H1 (cell line): ENCODE data around the gene UBXN4. TPM values are rescaled to one million over a fixed set of nuclear protein-coding genes. Genes with fewer than 3 reads are reported as not detected.

Experiments used
- CTCF ChIA-PET: fragments of 300-600 bp; sonication (Branson Sonifier 250); formaldehyde crosslinking; loops from one replicate; lab custom pipeline; 2021; ENCODE audit not compliant: partially characterized antibody; lab: Charles Lee
- POLR2A ChIA-PET: fragments of 300-600 bp; sonication (Branson Sonifier 250); formaldehyde crosslinking; loops from one replicate; lab custom pipeline; 2021; ENCODE audit warnings: inconsistent platforms; ENCODE audit not compliant: partially characterized antibody; lab: Charles Lee
- DNase-seq, 2 experiments: peaks; one replicate each; pipeline versions ENCODE4 v3.0.0 to v3.0.0-alpha.2; 2010 to 2022; ENCODE audit warnings: low spot score in 2 of 2, low read depth in 1 of 2, mixed read lengths in 1 of 2
- FAIRE-seq: peaks from 2 replicates; lab custom pipeline; 2011; peaks lifted over from hg19 to GRCh38; lab: Jason Lieb, UNC
- H2AFZ ChIP-seq: 2 replicates; pipeline ENCODE4 v1.8.1; 2012; ENCODE audit warnings: low read length, inconsistent platforms
- H2AK5ac ChIP-seq: 2 replicates; pipeline ENCODE4 v1.6.1; 2013; ENCODE audit warnings: low read depth, low read length
- H2BK120ac ChIP-seq: replicated peaks from 2 replicates; pipeline ENCODE3; 2013; ENCODE audit warnings: low read depth, low read length, inconsistent platforms
- H2BK12ac ChIP-seq: 2 replicates; pipeline ENCODE4 v1.6.1; 2013; ENCODE audit warnings: low read depth, low read length
- H2BK15ac ChIP-seq: 2 replicates; pipeline ENCODE4 v1.6.1; 2013; ENCODE audit warnings: low read length
- H2BK20ac ChIP-seq: 2 replicates; pipeline ENCODE4 v1.6.1; 2013; ENCODE audit warnings: low read length
- H2BK5ac ChIP-seq: 2 replicates; pipeline ENCODE4 v1.6.1; 2013; ENCODE audit warnings: low read depth, low read length
- H3K14ac ChIP-seq: 2 replicates; pipeline ENCODE4 v1.6.1; 2013; ENCODE audit warnings: inconsistent platforms; ENCODE audit not compliant: insufficient read length
- H3K18ac ChIP-seq: 2 replicates; pipeline ENCODE4 v1.6.1; 2013; ENCODE audit warnings: low read length; ENCODE audit errors: extremely low read depth
- H3K23ac ChIP-seq: 2 replicates; pipeline ENCODE4 v1.6.1; 2013; ENCODE audit warnings: inconsistent platforms; ENCODE audit not compliant: insufficient read length
- H3K23me2 ChIP-seq: 2 replicates; pipeline ENCODE4 v1.6.1; 2013; ENCODE audit warnings: low read depth, low read length
- H3K27ac ChIP-seq: 2 replicates; pipeline ENCODE4 v1.6.1; 2011; ENCODE audit warnings: low read depth, low read length, inconsistent platforms
- H3K27me3 ChIP-seq, 4 experiments: replicated peaks in 1 of 4; 1 replicate in 1 of 4; 2 replicates in 3 of 4; pipeline versions ENCODE4 v1.6.1 to v1.8.1; 2011 to 2013; ENCODE audit warnings: low read length in 3 of 4, mild to moderate bottlenecking in 3 of 4, inconsistent platforms in 2 of 4, mixed read lengths in 2 of 4, moderate library complexity in 1 of 4; ENCODE audit not compliant: control insufficient read depth in 3 of 4, insufficient read depth in 3 of 4; ENCODE audit errors: extremely low read depth in 1 of 4
- H3K36me3 ChIP-seq, 4 experiments: 2 replicates each; pipeline versions ENCODE4 v1.6.1 to v1.8.1; 2011 to 2013; ENCODE audit warnings: mild to moderate bottlenecking in 4 of 4, low read length in 3 of 4, moderate library complexity in 2 of 4, control low read depth in 1 of 4, inconsistent platforms in 1 of 4; ENCODE audit not compliant: insufficient read depth in 4 of 4, control insufficient read depth in 2 of 4
- H3K4ac ChIP-seq: replicated peaks from 2 replicates; pipeline ENCODE3; 2013; ENCODE audit warnings: low read length, low read depth, mixed read lengths, inconsistent platforms; ENCODE audit not compliant: insufficient read length
- H3K4me1 ChIP-seq, 4 experiments: replicated peaks in 1 of 4; 1 replicate in 1 of 4; 2 replicates in 3 of 4; pipeline versions ENCODE4 v1.6.1 to v1.8.1; 2011 to 2013; ENCODE audit warnings: low read length in 3 of 4, inconsistent platforms in 2 of 4, mixed read lengths in 1 of 4; ENCODE audit not compliant: insufficient read depth in 4 of 4, control insufficient read depth in 3 of 4
- H3K4me2 ChIP-seq, 2 experiments: 2 replicates each; pipeline versions ENCODE4 v1.6.1 to v1.8.1; 2011 to 2013; ENCODE audit warnings: low read depth in 2 of 2, low read length in 2 of 2, control low read depth in 1 of 2, inconsistent platforms in 1 of 2, mild to moderate bottlenecking in 1 of 2; ENCODE audit not compliant: insufficient read depth in 1 of 2
- H3K4me3 ChIP-seq, 4 experiments: fragments of 200-600, 300-600 bp in 1 of 4; sonication (generic), shearing (Covaris generic), sonication (Bioruptor Twin) in 1 of 4; 2 replicates each; pipeline versions ENCODE4 v1.5.1 to v1.8.1; 2011 to 2016; ENCODE audit warnings: low read length in 4 of 4, low read depth in 3 of 4, control low read depth in 2 of 4, inconsistent platforms in 2 of 4, mild to moderate bottlenecking in 2 of 4, mixed read lengths in 1 of 4, moderate library complexity in 1 of 4; ENCODE audit not compliant: insufficient read depth in 2 of 4; ENCODE audit errors: extremely low read depth in 1 of 4
- H3K56ac ChIP-seq: replicated peaks from 2 replicates; pipeline ENCODE3; 2013; ENCODE audit warnings: low read depth, mild to moderate bottlenecking, mixed read lengths, low read length, inconsistent platforms; ENCODE audit not compliant: insufficient read length
- H3K79me1 ChIP-seq: 2 replicates; pipeline ENCODE4 v1.6.1; 2013; ENCODE audit warnings: low read depth, low read length, control low read depth
- H3K79me2 ChIP-seq, 2 experiments: 2 replicates each; pipeline versions ENCODE4 v1.6.1 to v1.8.1; 2012 to 2013; ENCODE audit warnings: low read length in 2 of 2, mild to moderate bottlenecking in 2 of 2, inconsistent platforms in 1 of 2; ENCODE audit not compliant: insufficient read depth in 2 of 2, control insufficient read depth in 1 of 2
- H3K9ac ChIP-seq, 4 experiments: replicated peaks in 1 of 4; 1 replicate in 1 of 4; 2 replicates in 3 of 4; pipeline versions ENCODE4 v1.6.1 to v1.8.1; 2011 to 2013; ENCODE audit warnings: low read depth in 3 of 4, low read length in 3 of 4, control low read depth in 2 of 4, mild to moderate bottlenecking in 2 of 4, moderate library complexity in 2 of 4, inconsistent platforms in 1 of 4; ENCODE audit errors: extremely low read depth in 1 of 4
- H3K9me3 ChIP-seq, 2 experiments: 2 replicates each; pipeline versions ENCODE4 v1.6.1 to v1.8.1; 2012 to 2013; ENCODE audit warnings: mild to moderate bottlenecking in 2 of 2, moderate library complexity in 2 of 2, control low read depth in 1 of 2, inconsistent platforms in 1 of 2, low read depth in 1 of 2, low read length in 1 of 2, mixed read lengths in 1 of 2; ENCODE audit not compliant: insufficient read depth in 2 of 2
- H4K20me1 ChIP-seq, 2 experiments: replicated peaks in 1 of 2; 2 replicates each; pipeline versions ENCODE3 to v1.8.1; 2011 to 2013; ENCODE audit warnings: inconsistent platforms in 2 of 2, low read length in 2 of 2, mild to moderate bottlenecking in 1 of 2; ENCODE audit not compliant: insufficient read depth in 2 of 2, control insufficient read depth in 1 of 2
- H4K5ac ChIP-seq: 2 replicates; pipeline ENCODE4 v1.6.1; 2013; ENCODE audit warnings: low read length, low read depth, mixed read lengths, inconsistent platforms; ENCODE audit not compliant: insufficient read length
- H4K8ac ChIP-seq: 2 replicates; pipeline ENCODE4 v1.8.0; 2013; ENCODE audit warnings: mild to moderate bottlenecking, moderate library complexity, low read length, inconsistent platforms; ENCODE audit not compliant: insufficient read depth; ENCODE audit errors: extremely low read depth
- H4K91ac ChIP-seq: replicated peaks from 2 replicates; pipeline ENCODE3; 2013; ENCODE audit warnings: low read length, mixed read lengths, inconsistent platforms; ENCODE audit not compliant: insufficient read length
- BACH1 ChIP-seq: IDR thresholded peaks from 2 replicates; pipeline ENCODE4 v1.6.1; 2012; ENCODE audit warnings: low read length, improper control_type of control experiment
- KDM4A ChIP-seq: IDR thresholded peaks from one replicate; pipeline ENCODE4 v1.7.1; 2012; ENCODE audit warnings: low read depth, mild to moderate bottlenecking, moderate library complexity, low read length, inconsistent platforms; ENCODE audit not compliant: severe bottlenecking
- MAFK ChIP-seq: IDR thresholded peaks from 2 replicates; pipeline ENCODE4 v1.6.1; 2012; ENCODE audit warnings: low read depth, mild to moderate bottlenecking, improper control_type of control experiment, low read length
- MAX ChIP-seq: IDR thresholded peaks from 2 replicates; pipeline ENCODE4 v1.6.1; 2012; ENCODE audit warnings: inconsistent platforms
- PHF8 ChIP-seq: fragments of 200-600 bp; sonication (generic); conservative IDR thresholded peaks from 2 replicates; pipeline ENCODE4 v1.7.1; 2012; ENCODE audit warnings: low read depth, mild to moderate bottlenecking, inconsistent platforms, low read length, moderate library complexity
- POLR2A ChIP-seq, 2 experiments: IDR thresholded peaks; 1 replicate in 1 of 2; 2 replicates in 1 of 2; pipeline ENCODE4 v1.6.1; 2011; ENCODE audit warnings: low read depth in 2 of 2, low read length in 2 of 2, mild to moderate bottlenecking in 2 of 2; ENCODE audit errors: control extremely low read depth in 1 of 2
- POLR2AphosphoS5 ChIP-seq: IDR thresholded peaks from 2 replicates; pipeline ENCODE4 v1.6.1; 2011; ENCODE audit warnings: low read depth, low read length
- RXRA ChIP-seq: IDR thresholded peaks from 2 replicates; pipeline ENCODE4 v1.6.1; 2011; ENCODE audit warnings: low read depth, mild to moderate bottlenecking, low read length, moderate library complexity; ENCODE audit not compliant: insufficient read depth
- SIN3A ChIP-seq, 2 experiments: IDR thresholded peaks in 1 of 2; conservative IDR thresholded peaks in 1 of 2; 2 replicates each; pipeline ENCODE4 v1.6.1; 2011 to 2012; ENCODE audit warnings: low read length in 2 of 2, improper control_type of control experiment in 1 of 2, low read depth in 1 of 2, mild to moderate bottlenecking in 1 of 2
- SIRT6 ChIP-seq: IDR thresholded peaks from one replicate; pipeline ENCODE4 v1.7.1; 2012; ENCODE audit warnings: low read length, inconsistent platforms
- SIX5 ChIP-seq: IDR thresholded peaks from 2 replicates; pipeline ENCODE4 v1.6.1; 2011; ENCODE audit warnings: mild to moderate bottlenecking, low read depth, low read length
- WGBS, 2 experiments: shearing (Covaris generic) in 1 of 2; methylation state at CpG; one replicate each; pipeline versions ENCODE4 v1.1.6 to v1.1.7; 2013 to 2015; ENCODE audit warnings: low lambda C conversion rate in 2 of 2, mixed read lengths in 2 of 2, inconsistent platforms in 1 of 2, low coverage in 1 of 2, missing lambda C conversion rate in 1 of 2; ENCODE audit not compliant: insufficient replicate concordance in 2 of 2, insufficient coverage in 1 of 2, insufficient read length in 1 of 2; ENCODE audit errors: extremely low coverage in 1 of 2, missing lambda C conversion rate in 1 of 2; 5-methylcytosine and 5-hydroxymethylcytosine counted together
- polyA plus RNA-seq, 7 experiments: library from polyadenylated mRNA; depleted of rRNA in 3 of 7; stranded (reverse) in 5 of 7; unstranded in 2 of 7; fragments of >200 nt in 5 of 7; fragments of 200-250 nt in 2 of 7; gene quantifications; 1 replicate in 5 of 7; 2 replicates in 1 of 7; 4 replicates in 1 of 7; pipeline versions ENCODE4 v1.2.1 to v1.2.3, GENCODE V29; 2011 to 2013; ENCODE audit warnings: missing spikeins in 2 of 7, mixed read lengths in 2 of 7
- total RNA-seq: library from RNA; stranded (reverse); fragmentation: NEBNext Ultra II Directional; extraction: Animal tissue kit (Norgen Biotek cat#: 25700); gene quantifications from 2 replicates; pipeline ENCODE4 v1.2.1, GENCODE V29; 2021

Gene UBXN4
- total and polyA plus RNA-seq, 2 of the 8 experiments (the other 6 are each of a cell fraction or from before 2014, with no cell fraction given), result 20.1 to 64.2 TPM

- H3K27ac ChIP-seq, result peak overlapping the region; percentile 86
- H2AFZ ChIP-seq, result peak overlapping the region; percentile 67; the same call in 1 of the 2 replicates
Measured at GRCh38 chr2:135742325-135742757, 686 bp downstream of the UBXN4 start.

More at GRCh38 chr2:135742325-135742757, 686 bp downstream of the UBXN4 start:
- peaks cover 0 to under 1% (median 0%) of the 10 kb centered on the region in 4 experiments; a peak in 1 of 8 replicates for H3K36me3 ChIP-seq
- peak overlapping the region; percentile 71 to 80 for H3K4me2 ChIP-seq
- no peaks in the 10 kb centered on the region; the same call in 1 of the 2 replicates for H3K23me2 ChIP-seq
- no peaks in the 10 kb centered on the region for H3K79me1 ChIP-seq
- H3K56ac ChIP-seq, result peak overlapping the region; percentile 13
- peaks cover 4 to 50% of the 10 kb centered on the region in 2 experiments; a peak in 3 of 4 replicates for H3K79me2 ChIP-seq
- H2BK15ac ChIP-seq, result no peak overlapping the region
- no peak overlapping the region for H2BK12ac ChIP-seq
- TF ChIP-seq POLR2AphosphoS5, result peak; percentile 38; the same call in 1 of the 2 replicates
- TF ChIP-seq SIN3A (conservative IDR thresholded peaks at IDR 0.05 in 1 of 2, IDR thresholded peaks at IDR 0.05 in 1 of 2; ENCODE audit: low read depth in 1 of 2, low read length in 2 of 2), result 0 out of 4 replicates have a peak, but pooled peaks of 1 of the 2 experiments have one; percentile 38
- no peak for TF ChIP-seq RXRA
- TF ChIP-seq MAX, result no peak
- peak; percentile 27; the same call in 1 of the 2 replicates for TF ChIP-seq MAFK
- TF ChIP-seq POLR2A (IDR thresholded peaks at IDR 0.05; ENCODE audit: control extremely low read depth in 1 of 2, low read depth in 2 of 2, low read length in 2 of 2), result peak in 1 of 2 experiments; percentile 65; a peak in 2 of 3 replicates
- no peak for TF ChIP-seq KDM4A
- TF ChIP-seq SIX5, result no peak
- TF ChIP-seq SIRT6, result no peak
- 0 out of 2 replicates have a peak, but pooled peaks have one; percentile 6 for TF ChIP-seq PHF8
- TF ChIP-seq BACH1, result no peak
- H3K4ac ChIP-seq, result no peak overlapping the region
- peak overlapping the region; percentile 99; the same call in 1 of the 2 replicates for H4K8ac ChIP-seq
- FAIRE-seq, result no peak
- no peak overlapping the region for H2BK20ac ChIP-seq
- H4K20me1 ChIP-seq, result peaks cover 0 to 5% of the 10 kb centered on the region in 2 experiments
- peak overlapping the region; percentile 4 for H4K5ac ChIP-seq
- no peak overlapping the region for H4K91ac ChIP-seq
- H3K27me3 ChIP-seq, result no peaks in the 10 kb centered on the region
- no peak overlapping the region for H3K23ac ChIP-seq
- ChIA-PET POLR2A (interaction anchor here (0.6 to 1.6 kb wide), 7 partner anchors 15 to 211 kb away, joined by 3 to 6 read pairs (median 3); partner anchors contain the start of genes R3HDM1 and ZRANB3), CTCF (interaction anchor here (1.1 kb wide), 2 partner anchors 43 to 269 kb away, joined by 3 read pairs; no protein-coding TSS in a partner anchor)
- H3K9me3 ChIP-seq, result no peaks in the 10 kb centered on the region
- H3K4me3 ChIP-seq, result peak overlapping the region; percentile 81 to 98 (median 94)
- H3K18ac ChIP-seq, result no peak overlapping the region; the same call in 1 of the 2 replicates
- H3K14ac ChIP-seq, result no peak overlapping the region
- no peak overlapping the region for H2AK5ac ChIP-seq
- H3K4me1 ChIP-seq, result peaks cover 0 to 6% (median 3%) of the 10 kb centered on the region in 4 experiments; a peak in 2 of 7 replicates
- 3% methylated on average over 28 of the region's 34 CpGs; no CpG with 5 or more reads in 1 of the 2 experiments for WGBS, 2 experiments
- peak overlapping the region; percentile 84 to 97 (median 92) for H3K9ac ChIP-seq
- peak overlapping the region; percentile 92 for H2BK5ac ChIP-seq
- DNase-seq, result no peak
- H2BK120ac ChIP-seq, result no peak overlapping the region
